HG03565 (cell line): ENCODE results near the gene HMGN4.

ENCODE experiments used
- ATAC-seq: cut with Tn5 transposase; IDR thresholded peaks from one replicate; pipeline ENCODE4 v1.9.1; 2021; ENCODE audit warnings: mild to moderate bottlenecking, moderate library complexity; ENCODE audit not compliant: unreplicated experiment

HMGN4 gene

DNA sequence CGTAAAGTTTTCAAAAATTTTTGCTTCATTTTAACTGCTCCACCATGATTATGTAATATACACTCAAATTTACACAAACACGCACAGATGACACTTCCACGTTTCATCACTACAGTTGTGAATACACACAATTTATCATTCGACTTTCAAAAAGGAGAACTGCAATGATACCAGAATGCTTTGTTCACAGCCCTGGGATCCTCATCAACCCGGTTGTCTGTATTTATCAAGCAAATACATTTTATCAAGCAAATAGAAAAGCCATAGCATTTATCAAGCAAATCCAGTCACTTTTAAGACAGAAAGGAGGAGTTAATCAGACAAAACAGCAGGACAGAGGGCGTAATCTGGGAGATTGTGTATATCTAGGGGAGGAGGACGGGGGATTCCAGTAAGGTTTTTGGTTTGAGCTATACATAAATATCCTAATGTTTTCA, 38.3 kb downstream of the HMGN4 start:
- ATAC-seq = no peak

DNA sequence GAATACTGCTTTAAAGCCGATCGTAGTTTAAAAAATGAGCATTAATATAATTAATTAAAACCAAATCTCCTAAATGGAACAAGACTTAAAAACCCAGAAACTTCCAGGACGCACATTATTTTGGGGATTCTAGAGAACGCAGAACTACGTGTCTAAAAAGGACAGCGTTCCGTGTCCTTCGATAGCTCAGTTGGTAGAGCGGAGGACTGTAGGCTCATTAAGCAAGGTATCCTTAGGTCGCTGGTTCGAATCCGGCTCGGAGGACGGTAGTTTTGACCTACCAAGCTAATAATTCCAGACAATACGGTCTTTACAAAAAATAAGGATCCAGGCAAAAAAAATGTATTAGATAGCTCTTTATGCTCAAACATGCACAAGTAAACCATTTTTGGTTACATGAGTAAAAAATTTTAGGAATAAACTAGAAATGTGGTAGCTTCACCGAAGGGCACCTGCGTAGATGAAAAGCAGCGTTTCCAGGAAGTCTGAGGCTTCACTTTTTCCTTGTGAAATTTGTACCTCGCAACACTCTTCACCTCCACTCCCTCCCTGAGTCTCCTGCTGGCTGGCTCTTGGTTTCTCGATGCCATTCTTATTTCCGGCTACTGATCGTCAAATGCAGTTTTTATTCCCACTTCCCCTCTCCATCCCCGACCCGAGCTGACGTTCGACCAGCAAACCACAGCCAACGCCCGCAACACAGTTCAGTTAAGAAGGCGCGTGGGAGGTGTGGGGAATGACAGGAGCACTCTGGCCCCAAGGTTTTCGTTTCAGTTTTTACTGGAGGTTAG, 39.0 kb downstream of the HMGN4 start:
- ATAC-seq = peak; percentile 40

DNA sequence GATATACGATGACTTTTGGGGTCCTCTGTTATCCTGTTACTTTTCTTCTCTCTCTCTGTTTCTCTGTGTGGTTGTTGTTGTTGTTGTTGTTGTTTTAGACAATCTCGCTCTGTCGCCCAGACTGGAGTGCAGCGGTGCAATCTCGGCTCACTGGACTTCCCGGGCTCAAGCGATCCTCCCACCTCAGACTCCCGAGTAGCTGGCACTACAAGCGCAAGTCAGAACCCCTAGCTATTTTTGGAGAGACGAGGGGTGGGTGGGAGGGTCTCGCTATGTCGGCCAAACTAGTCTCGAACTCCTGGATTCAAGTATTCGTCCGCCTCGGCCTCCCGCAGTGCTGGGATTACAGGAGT, 39.5 kb downstream of the HMGN4 start:
- ATAC-seq = no peak

DNA sequence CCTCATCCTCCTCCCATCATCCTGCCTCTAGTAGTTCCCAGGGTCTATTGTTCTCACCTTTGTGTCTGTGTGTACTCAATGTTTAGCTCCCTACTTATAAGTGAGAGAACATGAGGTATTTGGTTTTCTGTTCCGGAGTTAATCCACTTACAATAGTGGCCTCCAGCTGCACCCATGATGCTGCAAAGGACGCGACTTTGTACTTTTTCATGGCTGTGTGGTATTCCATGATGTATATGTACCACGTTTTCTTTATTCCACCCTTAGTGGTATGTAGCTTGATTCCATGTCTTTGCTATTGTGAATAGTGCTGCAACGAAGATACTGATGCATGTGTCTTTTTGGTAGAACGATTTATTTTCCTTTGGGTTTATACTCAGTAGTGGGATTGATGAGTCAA, 40.1 kb downstream of the HMGN4 start:
- no peak for ATAC-seq

DNA sequence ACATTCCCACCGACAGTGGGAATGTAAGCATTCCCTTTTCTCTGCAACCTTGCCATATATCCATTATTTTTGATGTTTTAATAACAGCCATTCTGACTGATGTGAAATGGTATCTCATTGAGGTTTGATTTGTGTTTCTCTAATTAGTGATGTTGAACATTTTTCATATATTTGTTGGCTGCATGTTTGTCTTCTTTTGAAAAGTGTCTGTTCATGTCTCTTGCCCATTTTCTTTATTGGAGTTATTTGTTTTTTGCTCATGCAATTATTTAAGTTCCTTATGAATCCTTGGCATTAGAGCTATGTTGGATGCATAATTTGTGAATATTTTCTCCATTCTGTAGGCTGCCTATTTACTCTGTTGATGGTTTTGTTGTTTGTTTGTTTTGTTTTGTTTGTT, 40.6 kb downstream of the HMGN4 start:
- ATAC-seq = no peak

DNA sequence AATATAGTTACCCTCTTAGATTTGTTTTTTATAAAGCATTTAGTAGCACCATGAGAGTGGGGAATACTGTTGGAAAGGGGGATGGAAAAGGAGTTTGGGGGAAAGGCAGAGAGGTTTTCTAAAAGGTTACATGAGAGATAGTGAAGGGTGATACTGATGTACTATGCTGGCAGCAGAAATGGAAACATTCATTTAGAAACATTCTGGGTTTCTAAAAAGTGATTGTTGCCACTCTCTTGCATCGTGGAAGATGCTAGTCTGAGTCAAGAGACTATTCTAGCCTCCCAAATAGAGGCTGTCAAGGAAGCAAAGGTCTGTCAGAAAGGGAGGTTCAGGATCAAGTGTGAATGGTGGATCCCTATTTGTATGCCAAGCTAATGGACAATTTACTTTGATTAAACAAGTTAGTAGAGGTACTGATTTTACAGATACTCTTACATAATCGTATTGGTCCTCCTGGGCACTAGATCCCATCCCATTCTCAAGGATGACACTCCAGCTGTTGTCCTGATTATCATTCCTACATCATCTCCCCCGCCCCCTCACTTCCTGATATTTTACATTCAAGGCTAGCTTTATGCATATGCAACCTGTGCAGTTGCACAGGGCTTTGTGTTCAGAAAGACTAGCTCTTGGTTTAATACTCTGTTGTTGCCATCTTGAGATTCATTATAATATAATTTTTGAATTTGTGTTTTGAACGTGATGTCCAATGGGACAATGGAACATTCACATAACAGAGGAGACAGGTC, 43.2 kb downstream of the HMGN4 start:
- ATAC-seq = no peak

DNA sequence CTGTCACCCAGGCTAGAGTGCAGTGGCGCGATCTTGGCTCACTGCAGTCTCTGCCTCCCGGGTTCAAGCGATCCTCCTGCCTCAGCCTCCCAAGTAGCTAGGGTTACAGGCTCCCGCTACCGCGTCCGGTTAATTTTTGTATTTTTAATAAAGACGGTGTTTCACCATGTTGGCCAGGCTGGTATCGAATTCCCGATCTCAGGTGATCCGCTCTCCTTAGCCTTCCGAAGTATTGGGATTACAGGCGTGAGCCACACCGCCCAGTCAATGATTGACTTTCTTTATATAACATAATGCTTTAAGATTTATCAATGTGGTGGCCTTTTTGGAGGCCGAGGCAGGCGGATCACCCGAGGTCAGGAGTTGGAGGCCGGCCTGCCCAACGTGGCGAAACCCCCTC, 50.8 kb downstream of the HMGN4 start:
- no peak for ATAC-seq

DNA sequence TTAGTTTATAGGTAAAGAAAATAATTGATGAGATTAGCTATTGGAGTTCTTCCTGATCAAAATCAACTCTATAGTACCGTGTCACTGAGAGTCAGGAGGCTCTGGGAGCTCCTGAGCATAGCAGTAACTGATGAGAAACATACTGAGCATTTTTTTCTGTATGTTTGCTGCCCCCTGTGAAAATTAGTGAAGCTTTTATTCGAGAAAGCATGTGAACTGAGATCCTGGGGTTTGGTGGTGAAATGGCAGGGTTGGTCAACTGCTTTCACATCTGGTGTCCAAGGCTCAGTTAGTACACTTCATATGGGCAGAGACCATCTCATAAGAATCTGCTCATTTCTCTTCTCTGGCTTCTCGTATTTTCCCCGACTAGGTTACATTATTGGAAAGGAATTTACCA, 54.5 kb downstream of the HMGN4 start:
- no peak for ATAC-seq

DNA sequence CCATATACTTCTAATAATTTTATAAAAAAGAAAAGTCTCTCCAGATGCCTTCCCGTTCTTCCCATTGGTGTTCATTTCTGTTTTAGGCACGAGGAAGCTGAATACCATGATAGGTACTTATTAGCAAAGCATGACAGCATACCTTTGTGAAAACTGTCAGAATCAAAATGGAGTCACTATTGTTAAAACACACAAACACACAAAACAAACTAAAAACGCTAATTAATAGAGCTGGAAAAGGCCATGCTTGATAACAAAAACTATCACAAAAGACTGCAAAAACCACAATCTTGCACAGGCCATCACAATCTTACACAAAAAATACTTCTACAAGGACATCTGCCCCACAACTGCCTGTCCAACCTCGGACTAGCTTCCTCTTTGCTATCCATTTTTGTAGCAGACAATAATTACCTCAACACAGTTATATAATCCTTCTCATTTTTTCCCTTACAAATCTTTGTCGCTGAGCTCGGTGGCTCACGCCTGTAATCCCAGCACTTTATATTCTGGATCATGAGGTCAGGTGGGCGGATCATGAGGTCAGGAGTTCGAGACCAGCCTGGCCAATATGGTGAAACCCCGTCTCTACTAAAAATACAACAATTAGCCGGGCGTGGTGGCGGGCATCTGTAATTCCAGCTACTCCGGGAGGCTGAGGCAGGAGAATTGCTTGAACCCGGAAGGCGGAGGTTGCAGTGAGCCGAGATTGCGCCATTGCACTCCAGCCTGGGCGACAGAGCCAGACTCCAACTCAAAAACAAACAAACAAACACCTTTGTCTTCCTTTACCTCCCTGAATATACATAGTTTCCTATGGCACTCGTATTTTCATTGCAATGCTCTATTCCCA, 55.3 kb downstream of the HMGN4 start:
- no peak for ATAC-seq

DNA sequence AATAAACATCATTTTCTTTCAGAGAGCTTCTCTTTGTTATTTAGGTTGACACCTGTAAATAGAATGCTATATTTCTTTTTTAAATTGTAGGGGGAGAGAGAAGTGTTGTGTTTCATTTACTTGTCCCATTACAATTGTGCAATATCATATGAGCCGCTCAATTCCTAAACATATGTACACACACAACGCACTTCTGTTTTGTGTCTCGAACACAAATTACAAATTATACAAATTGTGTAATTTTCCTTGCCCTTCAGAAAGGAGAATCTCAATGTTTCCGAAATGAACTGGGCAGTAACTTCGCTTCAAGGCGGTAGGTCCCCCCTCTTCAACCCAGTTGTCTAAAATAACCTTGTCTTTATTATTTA, 55.9 kb downstream of the HMGN4 start:
- no peak for ATAC-seq

DNA sequence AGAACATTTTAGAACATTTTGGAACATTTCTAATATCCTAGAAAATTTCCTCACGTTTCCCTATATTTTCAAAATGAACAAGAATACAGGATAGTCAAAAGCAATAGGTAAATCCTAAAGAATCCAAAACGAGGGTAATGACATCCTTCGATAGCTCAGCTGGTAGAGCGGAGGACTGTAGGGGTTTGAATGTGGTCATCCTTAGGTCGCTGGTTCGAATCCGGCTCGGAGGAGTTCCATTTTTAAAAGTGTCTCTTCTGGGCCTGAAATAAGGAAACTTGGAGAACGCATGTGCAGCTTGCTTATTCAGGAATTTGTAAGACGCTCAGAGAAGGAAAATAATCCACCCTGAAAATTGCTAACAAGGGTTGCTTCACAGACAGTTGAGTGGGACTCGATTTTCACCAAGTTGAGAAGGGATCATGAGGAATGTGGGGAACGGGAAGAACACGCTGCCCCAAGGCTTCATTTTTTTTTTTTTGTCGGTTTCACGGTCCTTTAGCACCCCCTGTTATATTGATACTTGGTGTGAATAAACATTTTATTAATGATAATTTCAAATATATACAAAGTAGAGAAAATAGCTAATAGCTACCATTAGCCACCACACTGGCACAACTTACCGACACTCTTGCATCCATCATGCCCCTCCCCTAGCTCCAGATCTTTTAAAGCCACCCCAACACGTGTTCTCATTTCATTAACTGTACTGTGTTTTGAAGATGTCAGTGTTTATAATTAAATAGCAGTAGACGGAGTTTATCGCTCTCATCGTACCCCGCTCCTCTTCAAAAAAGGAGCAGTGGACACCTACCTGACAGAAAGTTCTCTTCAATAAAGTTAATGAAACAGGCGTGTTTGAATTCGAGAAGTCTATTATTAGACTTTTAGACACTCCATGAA, 56.8 kb downstream of the HMGN4 start:
- no peak for ATAC-seq

DNA sequence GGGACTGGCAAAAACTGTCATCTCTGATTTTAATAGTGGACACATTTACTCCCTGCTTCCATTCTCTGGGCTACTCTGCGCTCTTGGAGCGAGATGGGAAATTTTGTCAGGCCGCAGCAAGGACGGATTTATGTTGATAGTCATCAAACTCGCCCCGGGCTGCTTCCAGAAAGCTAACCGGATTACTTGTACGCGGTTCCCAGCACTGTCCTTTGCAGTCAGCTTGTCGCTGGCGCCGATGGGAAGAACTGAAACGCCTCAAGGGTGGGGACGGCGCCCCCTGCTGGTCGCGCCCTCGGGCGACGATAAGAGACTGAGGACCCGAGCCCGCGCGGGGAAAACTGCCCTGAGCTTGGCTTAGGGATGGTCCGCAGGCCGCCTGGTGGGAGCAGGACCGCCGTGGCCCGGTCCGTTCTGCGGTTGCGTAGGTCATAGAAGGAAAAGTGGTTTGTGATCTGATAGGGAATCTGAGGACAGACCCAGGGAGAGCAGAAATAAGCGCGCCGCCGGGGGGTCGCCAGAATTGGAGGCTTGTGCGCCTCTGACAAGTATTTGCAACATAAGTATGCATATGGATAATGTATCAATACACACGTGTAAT, 57.6 kb downstream of the HMGN4 start:
- ATAC-seq = peak; percentile 55
